Measurements from ENCODE around the gene CFAP61.

The CFAP61 gene

DNA sequence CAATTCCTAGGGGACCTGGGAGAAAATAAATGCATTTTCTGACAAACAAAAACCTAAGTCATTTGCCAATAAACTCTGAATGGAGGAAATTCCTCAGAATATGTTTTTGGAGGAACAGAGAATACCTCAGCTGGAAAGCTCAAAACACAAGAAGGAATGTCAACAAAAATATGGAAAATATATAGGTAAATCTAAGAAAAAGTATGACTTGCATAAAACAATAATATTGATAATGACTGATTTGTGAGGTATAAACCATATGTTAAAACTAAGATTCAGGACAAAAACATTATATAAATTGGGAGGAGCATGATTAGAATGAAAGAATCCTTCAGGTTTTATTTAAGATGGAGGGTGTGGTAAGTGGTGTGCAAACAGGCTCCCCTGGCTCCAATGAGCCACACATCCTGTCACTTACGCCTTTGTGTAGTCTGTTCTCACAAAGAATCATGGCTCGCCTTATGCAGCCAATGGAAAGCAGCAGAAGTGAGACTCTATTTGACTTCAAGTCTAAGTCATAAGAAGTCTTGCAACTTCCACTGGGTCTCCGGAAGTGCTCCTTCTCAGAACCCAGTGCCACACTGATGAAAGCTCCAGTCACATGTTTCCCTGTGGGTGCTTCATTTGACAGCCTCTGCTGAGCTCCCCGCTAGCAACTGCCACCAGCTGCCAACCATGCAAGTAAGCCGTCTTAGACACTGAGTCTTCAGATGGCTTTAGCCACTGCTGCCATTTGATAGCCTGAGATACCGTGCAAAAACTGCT lies 8.1 kb downstream of the CFAP61 start:
- DNase-seq (ENCODE audit: low spot score in 2 of 2) = no peak

GRCh38 chr20:20063941-20064702 lies 11.8 kb downstream of the CFAP61 start:
- H3K27me3 ChIP-seq (ENCODE audit: low read depth) = peaks cover 26% of the 10 kb centered on the region
- in situ Hi-C loops (cut with MboI; ENCODE audit: low sequenced_read_pairs) = no loop called here
- no peaks in the 10 kb centered on the region for H3K9me3 ChIP-seq
- no peak for DNase-seq (ENCODE audit: low spot score in 2 of 2)
- H3K4me3 ChIP-seq = no peak overlapping the region
- H3K36me3 ChIP-seq (replicated peaks) = no peaks in the 10 kb centered on the region
- H3K4me1 ChIP-seq = no peaks in the 10 kb centered on the region

More for the DNA sequence above, 8.1 kb downstream of the CFAP61 start:
- H3K4me3 ChIP-seq = no peak overlapping the region
- peaks cover 31% of the 10 kb centered on the region for H3K27me3 ChIP-seq (ENCODE audit: low read depth)
- in situ Hi-C loops (cut with MboI; ENCODE audit: low sequenced_read_pairs) = no loop called here
- H3K36me3 ChIP-seq (replicated peaks) = no peaks in the 10 kb centered on the region
- H3K4me1 ChIP-seq = no peaks in the 10 kb centered on the region
- no peaks in the 10 kb centered on the region for H3K9me3 ChIP-seq

DNA sequence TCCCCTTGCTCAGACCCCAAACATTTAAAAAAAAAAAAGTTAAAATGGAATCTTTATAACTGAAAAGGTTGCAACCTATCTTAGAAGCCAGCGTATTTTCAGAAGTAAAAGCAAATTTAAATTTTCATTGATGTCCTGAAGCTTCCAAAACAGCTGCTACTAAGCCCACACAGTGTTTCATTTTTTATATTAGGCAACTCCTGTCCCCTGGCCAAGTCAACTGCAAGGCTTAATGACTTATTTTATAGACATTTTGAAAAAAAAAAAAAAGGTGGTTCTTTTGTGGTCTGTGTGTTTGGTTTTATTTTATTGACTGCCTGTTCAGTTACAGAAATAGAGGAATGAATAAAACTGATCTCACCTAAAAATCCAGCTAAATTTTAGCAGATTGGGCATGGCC lies 13.0 kb downstream of the CFAP61 start:
- in situ Hi-C loops (cut with MboI; ENCODE audit: low sequenced_read_pairs) = no loop called here
- H3K27me3 ChIP-seq (ENCODE audit: low read depth) = peaks cover 26% of the 10 kb centered on the region

GRCh38 chr20:20070871-20071726 lies 18.8 kb downstream of the CFAP61 start:
- H3K36me3 ChIP-seq (replicated peaks) = no peaks in the 10 kb centered on the region
- no peaks in the 10 kb centered on the region for H3K9me3 ChIP-seq
- H3K4me1 ChIP-seq = no peaks in the 10 kb centered on the region
- no peak overlapping the region for H3K4me3 ChIP-seq
- peaks cover 9% of the 10 kb centered on the region; the same call in 1 of the 2 replicates for H3K27me3 ChIP-seq (ENCODE audit: low read depth)
- in situ Hi-C loops (cut with MboI; ENCODE audit: low sequenced_read_pairs) = no loop called here
- no peak for DNase-seq (ENCODE audit: low spot score in 2 of 2)

More for the DNA sequence above, 13.0 kb downstream of the CFAP61 start:
- no peak for DNase-seq (ENCODE audit: low spot score in 2 of 2)
- H3K9me3 ChIP-seq = no peaks in the 10 kb centered on the region
- no peaks in the 10 kb centered on the region for H3K36me3 ChIP-seq (replicated peaks)
- no peaks in the 10 kb centered on the region for H3K4me1 ChIP-seq
- H3K4me3 ChIP-seq = no peak overlapping the region

DNA sequence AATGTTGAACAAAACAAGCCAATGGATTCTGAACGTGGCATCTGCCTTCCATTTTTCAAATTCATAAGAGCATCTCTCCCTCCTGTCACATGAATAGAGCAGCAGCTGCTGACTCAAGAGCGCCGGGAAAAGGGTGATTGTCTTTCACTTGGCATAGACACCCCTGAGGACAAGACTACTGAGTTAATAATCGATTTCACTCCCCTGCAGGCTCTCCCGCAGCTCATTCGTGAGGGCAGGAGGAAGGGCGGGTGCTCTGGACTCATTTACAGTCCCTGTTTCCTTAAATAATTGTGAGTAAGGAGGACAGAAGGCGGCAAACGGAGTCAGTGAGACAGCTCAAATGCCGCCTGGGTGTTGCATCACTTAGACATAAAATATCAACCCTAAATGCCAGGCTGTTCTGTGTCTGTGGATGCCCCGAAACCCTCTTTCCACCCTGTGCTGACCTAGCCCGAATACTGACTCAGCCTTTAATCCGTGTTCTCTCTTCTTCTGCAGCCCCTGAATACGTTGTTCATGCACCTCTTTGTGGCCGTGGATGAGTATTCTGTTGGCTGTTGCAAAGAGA lies 21.6 kb downstream of the CFAP61 start:
- in situ Hi-C loops (cut with MboI; ENCODE audit: low sequenced_read_pairs) = no loop called here
- Histone ChIP-seq H3K27me3 (ENCODE audit: low read depth) (peaks cover 16% of the 10 kb centered on the region; the same call in 1 of the 2 replicates), H3K4me1 (no peaks in the 10 kb centered on the region), H3K9me3 (no peaks in the 10 kb centered on the region), H3K4me3 (no peak overlapping the region), H3K36me3 (replicated peaks) (no peaks in the 10 kb centered on the region)
- no peak for DNase-seq (ENCODE audit: low spot score in 2 of 2)

DNA sequence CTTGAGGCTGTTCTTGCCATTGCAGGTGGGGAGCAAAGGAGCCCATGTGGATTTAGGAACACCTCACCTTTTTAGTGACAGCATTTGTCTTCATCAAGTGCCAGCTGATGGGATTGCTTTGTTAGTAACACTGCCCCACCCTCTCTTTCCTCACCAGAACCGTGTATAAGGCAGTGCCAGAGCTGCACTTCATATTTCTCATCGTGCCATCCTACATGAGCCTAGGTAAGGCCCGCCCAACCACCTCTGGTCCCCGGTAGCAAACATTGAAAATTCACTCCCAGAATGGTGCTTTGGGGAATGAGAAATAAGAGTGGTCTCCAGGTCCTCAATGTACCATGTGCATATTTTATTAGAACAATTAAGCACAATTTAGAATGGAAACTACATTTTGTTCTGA lies 22.7 kb downstream of the CFAP61 start:
- in situ Hi-C loops (cut with MboI; ENCODE audit: low sequenced_read_pairs) = no loop called here

DNA sequence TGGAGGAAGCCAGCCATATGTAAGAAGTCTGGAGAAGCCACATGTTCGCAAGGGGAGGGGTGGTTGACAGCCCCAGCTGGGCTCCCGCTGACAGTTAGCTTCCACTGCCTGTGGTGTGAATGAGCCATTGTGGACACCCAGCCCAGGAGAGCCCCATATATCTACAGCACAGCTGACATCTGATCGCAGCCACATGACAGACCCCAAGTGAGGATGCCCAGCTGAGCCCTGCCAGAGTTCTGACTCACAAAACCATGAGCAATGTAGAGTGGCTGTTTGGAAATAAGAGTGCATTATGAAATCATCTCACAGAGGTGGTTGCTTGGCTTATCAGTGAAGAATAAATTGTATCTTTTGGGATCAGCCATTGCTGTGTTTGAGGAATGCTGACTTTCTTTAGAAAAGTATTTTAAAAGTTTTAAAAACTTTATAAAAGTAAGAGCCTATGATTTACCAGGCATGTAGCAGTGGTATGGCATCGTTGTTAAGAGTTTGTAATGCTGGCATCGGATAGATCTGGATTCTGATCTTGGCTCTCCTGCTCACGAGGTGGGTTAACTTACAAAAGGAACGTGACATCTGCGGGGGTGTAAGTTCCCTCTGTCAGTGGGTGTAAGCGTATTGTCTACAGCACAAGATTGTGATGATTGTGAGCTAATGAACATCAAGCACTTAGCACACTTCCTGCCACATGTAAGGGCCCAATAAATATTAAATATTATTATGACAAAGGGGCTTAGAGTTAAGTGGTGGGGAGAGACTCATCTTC lies 24.1 kb downstream of the CFAP61 start:
- no peaks in the 10 kb centered on the region for H3K36me3 ChIP-seq (replicated peaks)
- H3K4me3 ChIP-seq = no peak overlapping the region
- no peak for DNase-seq (ENCODE audit: low spot score in 2 of 2)
- H3K4me1 ChIP-seq = no peaks in the 10 kb centered on the region
- H3K27me3 ChIP-seq (ENCODE audit: low read depth) = peaks cover 24% of the 10 kb centered on the region
- no peaks in the 10 kb centered on the region for H3K9me3 ChIP-seq
- in situ Hi-C loops (cut with MboI; ENCODE audit: low sequenced_read_pairs) = no loop called here

More for the DNA sequence above, 22.7 kb downstream of the CFAP61 start:
- no peak overlapping the region for H3K4me3 ChIP-seq
- peaks cover 18% of the 10 kb centered on the region for H3K27me3 ChIP-seq (ENCODE audit: low read depth)
- H3K36me3 ChIP-seq (replicated peaks) = no peaks in the 10 kb centered on the region
- H3K9me3 ChIP-seq = no peaks in the 10 kb centered on the region
- no peak for DNase-seq (ENCODE audit: low spot score in 2 of 2)
- H3K4me1 ChIP-seq = no peaks in the 10 kb centered on the region

- no peaks in the 10 kb centered on the region for H3K36me3 ChIP-seq (replicated peaks)
- no peak overlapping the region for H3K4me3 ChIP-seq
- no peaks in the 10 kb centered on the region for H3K9me3 ChIP-seq
- DNase-seq (ENCODE audit: low spot score in 2 of 2) = no peak
- peaks cover 20% of the 10 kb centered on the region for H3K27me3 ChIP-seq (ENCODE audit: low read depth)
- H3K4me1 ChIP-seq = no peaks in the 10 kb centered on the region
- in situ Hi-C loops (cut with MboI; ENCODE audit: low sequenced_read_pairs) = no loop called here
These were observed 25.7 kb downstream of the CFAP61 start for GRCh38 chr20:20078041-20078440.

GRCh38 chr20:20079102-20079784 lies 26.9 kb downstream of the CFAP61 start:
- no peak for DNase-seq (ENCODE audit: low spot score in 2 of 2)
- Histone ChIP-seq H3K9me3 (no peaks in the 10 kb centered on the region), H3K4me3 (no peak overlapping the region), H3K4me1 (no peaks in the 10 kb centered on the region), H3K36me3 (replicated peaks) (no peaks in the 10 kb centered on the region), H3K27me3 (ENCODE audit: low read depth) (peaks cover 18% of the 10 kb centered on the region)
- in situ Hi-C loops (cut with MboI; ENCODE audit: low sequenced_read_pairs) = no loop called here

DNA sequence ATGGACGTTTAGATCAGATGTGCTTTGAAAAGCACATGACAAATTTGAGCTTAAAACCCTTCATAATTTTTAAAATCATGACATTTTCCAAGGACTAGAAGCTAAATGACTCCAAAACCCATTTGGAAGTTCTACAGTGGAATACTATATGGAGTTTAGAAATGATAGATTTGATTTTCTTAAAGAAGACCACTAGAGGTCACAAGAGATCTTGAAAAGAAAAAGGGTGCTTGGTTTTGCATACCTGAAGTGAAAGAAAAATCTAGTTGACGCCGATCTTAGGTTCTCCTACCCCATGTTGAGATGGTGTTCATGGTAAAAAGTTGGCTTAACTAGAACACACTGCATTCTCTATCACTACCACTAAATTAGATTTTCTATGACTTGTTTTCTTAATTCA lies 31.5 kb downstream of the CFAP61 start:
- in situ Hi-C loops (cut with MboI; ENCODE audit: low sequenced_read_pairs) = loop anchor here (5.0 to 10.0 kb wide), 2 partner anchors 153 to 511 kb away; no protein-coding TSS in a partner anchor
- Histone ChIP-seq H3K4me1 (no peaks in the 10 kb centered on the region), H3K9me3 (no peaks in the 10 kb centered on the region), H3K36me3 (replicated peaks) (no peaks in the 10 kb centered on the region), H3K4me3 (no peak overlapping the region), H3K27me3 (ENCODE audit: low read depth) (peaks cover 8% of the 10 kb centered on the region; the same call in 1 of the 2 replicates)
- peak in 1 of 2 experiments; percentile 64 for DNase-seq (ENCODE audit: low spot score in 2 of 2)

- Histone ChIP-seq H3K27me3 (ENCODE audit: low read depth) (peaks cover 8% of the 10 kb centered on the region; the same call in 1 of the 2 replicates), H3K4me3 (no peak overlapping the region), H3K36me3 (replicated peaks) (no peaks in the 10 kb centered on the region), H3K9me3 (no peaks in the 10 kb centered on the region), H3K4me1 (no peaks in the 10 kb centered on the region)
- in situ Hi-C loops (cut with MboI; ENCODE audit: low sequenced_read_pairs) = loop anchor here (5.0 to 10.0 kb wide), 2 partner anchors 153 to 510 kb away; no protein-coding TSS in a partner anchor
- no peak for DNase-seq (ENCODE audit: low spot score in 2 of 2)
These were observed 32.0 kb downstream of the CFAP61 start for GRCh38 chr20:20084296-20084752.

DNA sequence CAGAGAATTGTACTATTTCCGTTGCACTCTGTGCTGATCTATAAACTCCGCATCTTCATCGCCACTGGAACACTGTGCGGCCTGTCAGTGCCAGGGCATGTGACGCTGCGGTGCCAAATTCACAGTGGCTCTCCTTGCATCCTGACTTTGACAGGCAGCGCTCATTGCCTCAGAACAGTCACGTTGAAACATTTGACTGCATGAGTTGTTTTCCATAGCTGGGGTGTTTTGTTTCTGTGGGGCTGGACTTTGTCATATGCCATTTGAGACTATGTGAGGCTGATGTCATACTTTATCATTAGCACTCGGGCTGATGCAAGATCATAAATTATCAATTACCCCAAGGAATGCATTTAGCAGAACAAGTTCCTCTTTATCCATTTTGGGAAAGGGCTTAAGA lies 32.7 kb downstream of the CFAP61 start:
- DNase-seq (ENCODE audit: low spot score in 2 of 2) = no peak
- Histone ChIP-seq H3K9me3 (no peaks in the 10 kb centered on the region), H3K4me1 (no peaks in the 10 kb centered on the region), H3K36me3 (replicated peaks) (no peaks in the 10 kb centered on the region), H3K4me3 (no peak overlapping the region), H3K27me3 (ENCODE audit: low read depth) (peaks cover 6% of the 10 kb centered on the region; the same call in 1 of the 2 replicates)
- in situ Hi-C loops (cut with MboI; ENCODE audit: low sequenced_read_pairs) = loop anchor here (10.0 kb wide), 1 partner anchor 510 kb away; no protein-coding TSS in a partner anchor
